DOHH2 (cell line): ENCODE data around the gene OLAH.

Source experiments
- H3F3A ChIP-seq: fragments of 200-600 bp; sonication (generic), shearing (Covaris generic); 2 replicates; pipeline ENCODE4 v1.6.0; 2016; ENCODE audit warnings: antibody characterized with exemption, mild to moderate bottlenecking; ENCODE audit not compliant: control insufficient read depth, insufficient read depth
- H3K27ac ChIP-seq: fragments of 200-600 bp; sonication (generic); 2 replicates; pipeline ENCODE4 v1.5.1; 2014; ENCODE audit warnings: low read depth, mild to moderate bottlenecking, low read length, moderate library complexity
- H3K27me3 ChIP-seq: fragments of 200-600 bp; sonication (generic); 2 replicates; pipeline ENCODE4 v1.6.1; 2014; ENCODE audit warnings: mild to moderate bottlenecking, low read length, mixed read lengths; ENCODE audit not compliant: control insufficient read depth
- H3K36me3 ChIP-seq: fragments of 200-600 bp; sonication (generic); 2 replicates; pipeline ENCODE4 v1.6.1; 2014; ENCODE audit warnings: mild to moderate bottlenecking, low read length, moderate library complexity, mixed read lengths; ENCODE audit not compliant: control insufficient read depth
- H3K4me1 ChIP-seq: fragments of 200-600 bp; sonication (generic); 2 replicates; pipeline ENCODE4 v1.6.1; 2014; ENCODE audit warnings: mild to moderate bottlenecking, low read length, mixed read lengths; ENCODE audit not compliant: control insufficient read depth
- H3K4me2 ChIP-seq: fragments of 200-600 bp; sonication (generic); 2 replicates; pipeline ENCODE4 v1.6.0; 2014; ENCODE audit warnings: mild to moderate bottlenecking, low read length, moderate library complexity
- H3K4me3 ChIP-seq: fragments of 200-600 bp; sonication (generic); 2 replicates; pipeline ENCODE4 v1.5.1; 2014; ENCODE audit warnings: mild to moderate bottlenecking, low read length, mixed read lengths
- H3K79me2 ChIP-seq: fragments of 200-600 bp; sonication (generic); 2 replicates; pipeline ENCODE4 v1.6.1; 2014; ENCODE audit warnings: mild to moderate bottlenecking, low read length, mixed read lengths; ENCODE audit not compliant: control insufficient read depth
- H3K9me2 ChIP-seq: fragments of 200-600 bp; sonication (generic); replicated peaks from 2 replicates; pipeline ENCODE4 v1.6.1; 2014; ENCODE audit warnings: mild to moderate bottlenecking, low read length, mixed read lengths; ENCODE audit not compliant: control insufficient read depth
- H3K9me3 ChIP-seq: fragments of 200-600 bp; sonication (generic); 2 replicates; pipeline ENCODE4 v1.6.1; 2014; ENCODE audit warnings: antibody characterized with exemption, low read length, mixed read lengths; ENCODE audit not compliant: control insufficient read depth, insufficient read depth
- H4K20me1 ChIP-seq: fragments of 200-600 bp; sonication (generic); 2 replicates; pipeline ENCODE4 v1.6.0; 2014; ENCODE audit warnings: low read depth, mild to moderate bottlenecking, antibody characterized with exemption, low read length, moderate library complexity; ENCODE audit not compliant: control insufficient read depth, insufficient read depth
- CTCF ChIP-seq: fragments of 200-600 bp; sonication (generic); IDR thresholded peaks from one replicate; pipeline ENCODE4 v1.5.1; 2014; ENCODE audit warnings: antibody characterized with exemption, mild to moderate bottlenecking, low read depth, low read length; ENCODE audit not compliant: poor library complexity, severe bottlenecking
- EZH2phosphoT487 ChIP-seq: fragments of 200-600 bp; sonication (generic); IDR thresholded peaks from 2 replicates; pipeline ENCODE4 v1.6.1; 2017; ENCODE audit warnings: borderline replicate concordance, mild to moderate bottlenecking, antibody characterized with exemption, low read length, moderate library complexity, mixed read lengths

OLAH gene

DNA sequence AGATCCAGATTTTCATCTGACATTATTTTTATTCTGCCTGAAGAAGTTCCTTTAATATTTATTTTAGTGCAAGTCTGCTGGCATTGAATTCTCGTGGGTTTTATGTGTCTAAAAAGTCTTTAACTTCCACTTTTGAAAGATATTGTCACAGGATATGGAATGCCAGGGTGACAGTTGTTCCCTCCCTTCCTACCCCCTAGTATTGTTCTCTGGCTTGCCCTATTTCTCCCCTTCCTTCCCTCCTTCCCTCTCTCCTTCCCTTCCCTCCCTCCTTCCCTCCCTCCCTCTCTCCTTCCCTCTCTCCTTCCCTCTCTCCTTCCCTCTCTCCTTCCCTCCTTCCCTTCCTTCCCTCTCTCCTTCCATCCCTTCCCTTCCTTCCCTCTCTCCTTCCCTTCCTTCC, 14.9 kb downstream of the OLAH start:
- Histone ChIP-seq H3K27ac (no peak overlapping the region), H3F3A (no peaks in the 10 kb centered on the region), H3K36me3 (no peaks in the 10 kb centered on the region), H3K4me2 (no peak overlapping the region), H3K79me2 (no peaks in the 10 kb centered on the region), H3K9me3 (no peaks in the 10 kb centered on the region), H3K4me3 (no peak overlapping the region), H3K27me3 (peaks cover 10% of the 10 kb centered on the region; the same call in 1 of the 2 replicates), H4K20me1 (no peaks in the 10 kb centered on the region), H3K4me1 (no peaks in the 10 kb centered on the region), H3K9me2 (no peaks in the 10 kb centered on the region)
- TF ChIP-seq EZH2phosphoT487 (no peak), CTCF (no peak)

DNA sequence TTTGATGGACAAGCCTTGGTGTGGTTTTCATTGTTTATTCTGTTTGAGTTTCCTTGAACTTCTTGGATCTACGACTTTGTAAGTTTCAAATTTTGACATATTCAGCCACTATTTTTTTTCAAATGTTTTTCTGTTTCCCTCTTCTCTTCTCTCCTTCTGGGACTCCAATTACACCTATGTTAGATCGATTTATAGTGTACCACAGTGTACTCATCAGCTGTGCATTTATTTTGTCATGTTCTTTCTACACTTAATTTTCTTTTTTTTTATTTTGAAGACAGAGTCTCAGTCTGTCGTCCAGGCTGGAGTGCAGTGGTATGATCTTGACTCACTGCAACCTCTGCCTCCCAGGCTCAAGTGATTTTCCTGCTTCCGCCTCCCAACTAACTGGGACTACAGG, 16.2 kb downstream of the OLAH start:
- Histone ChIP-seq H3K9me2 (no peaks in the 10 kb centered on the region), H3K36me3 (no peaks in the 10 kb centered on the region), H3K9me3 (no peaks in the 10 kb centered on the region), H4K20me1 (no peaks in the 10 kb centered on the region), H3K4me1 (no peaks in the 10 kb centered on the region), H3K79me2 (no peaks in the 10 kb centered on the region), H3K27ac (no peak overlapping the region), H3K27me3 (peaks cover 10% of the 10 kb centered on the region; the same call in 1 of the 2 replicates), H3F3A (no peaks in the 10 kb centered on the region), H3K4me2 (no peak overlapping the region), H3K4me3 (no peak overlapping the region)
- no peak for TF ChIP-seq CTCF

- H3K27ac ChIP-seq, result no peak overlapping the region
- no peaks in the 10 kb centered on the region for H3F3A ChIP-seq
- H3K9me2 ChIP-seq, result no peaks in the 10 kb centered on the region
- no peak overlapping the region for H3K4me2 ChIP-seq
- H3K4me3 ChIP-seq, result no peak overlapping the region
- H3K79me2 ChIP-seq, result no peaks in the 10 kb centered on the region
- TF ChIP-seq CTCF (no peak), EZH2phosphoT487 (no peak)
- H4K20me1 ChIP-seq, result no peaks in the 10 kb centered on the region
- no peaks in the 10 kb centered on the region for H3K4me1 ChIP-seq
- peaks cover 10% of the 10 kb centered on the region; the same call in 1 of the 2 replicates for H3K27me3 ChIP-seq
- no peaks in the 10 kb centered on the region for H3K36me3 ChIP-seq
- H3K9me3 ChIP-seq, result no peaks in the 10 kb centered on the region
These were observed 16.9 kb downstream of the OLAH start for GRCh38 chr10:15060638-15061037.

- Histone ChIP-seq H3F3A (no peaks in the 10 kb centered on the region), H3K36me3 (no peaks in the 10 kb centered on the region), H3K4me3 (no peak overlapping the region), H4K20me1 (no peaks in the 10 kb centered on the region), H3K79me2 (no peaks in the 10 kb centered on the region), H3K9me2 (no peaks in the 10 kb centered on the region), H3K9me3 (no peaks in the 10 kb centered on the region), H3K4me2 (no peak overlapping the region), H3K27ac (no peak overlapping the region), H3K27me3 (peaks cover 10% of the 10 kb centered on the region; the same call in 1 of the 2 replicates), H3K4me1 (no peaks in the 10 kb centered on the region)
- TF ChIP-seq EZH2phosphoT487 (no peak), CTCF (no peak)
These were observed 23.4 kb downstream of the OLAH start for GRCh38 chr10:15067154-15067553.
